B cell (primary cell): Measurements from ENCODE around the gene ZNF24. TPM values are rescaled to one million over a fixed set of nuclear protein-coding genes. Genes with fewer than 3 reads are reported as not detected.
A peak's percentile ranks its signal among the peaks of the same experiment; 100 is the strongest.

Experiments used
- ATAC-seq: fragments of 200-7000 bp; cut with Tn5 transposase; one replicate; pipeline ENCODE4 v1.10.0; 2021; ENCODE audit warnings: low read depth, mild to moderate bottlenecking, moderate number of reproducible peaks, moderate library complexity
- CTCF ChIA-PET: fragments of 350-600 bp; sonication (Branson Sonifier 250); formaldehyde crosslinking; loops from one replicate; lab custom pipeline; 2021; ENCODE audit warnings: antibody characterized with exemption, inconsistent platforms; lab: Charles Lee
- POLR2A ChIA-PET: fragments of 350-600 bp; sonication (Branson Sonifier 250); formaldehyde crosslinking; loops from one replicate; lab custom pipeline; 2021; ENCODE audit warnings: antibody characterized with exemption; lab: Charles Lee
- DNase-seq: peaks from one replicate; pipeline ENCODE4 v3.0.0; 2013
- H2AFZ ChIP-seq: 2 replicates; pipeline ENCODE4 v1.6.1; 2012; ENCODE audit warnings: mild to moderate bottlenecking, low read depth, low read length; ENCODE audit not compliant: insufficient read depth, poor library complexity, severe bottlenecking
- H3K27ac ChIP-seq, 2 donors: 1 replicate in 1 of 2; 2 replicates in 1 of 2; pipeline ENCODE4 v1.5.1; 2012 to 2013; ENCODE audit warnings: low read length in 2 of 2, mild to moderate bottlenecking in 2 of 2, moderate library complexity in 1 of 2
- H3K27me3 ChIP-seq, 4 experiments: fragments of 200-600 bp in 1 of 4; sonication (generic) in 1 of 4; replicated peaks in 1 of 4; 1 replicate in 2 of 4; 2 replicates in 2 of 4; pipeline versions ENCODE4 v1.6.1 to v1.7.0; 2013 to 2016; ENCODE audit warnings: low read length in 3 of 4, mild to moderate bottlenecking in 2 of 4, mixed read lengths in 1 of 4, moderate library complexity in 1 of 4; ENCODE audit not compliant: insufficient read depth in 4 of 4, control insufficient read depth in 3 of 4; ENCODE audit errors: control extremely low read depth in 1 of 4
- H3K36me3 ChIP-seq, 2 experiments: replicated peaks in 1 of 2; 1 replicate in 1 of 2; 2 replicates in 1 of 2; pipeline versions ENCODE4 v1.6.1 to v1.7.1; 2013; ENCODE audit warnings: low read length in 1 of 2; ENCODE audit not compliant: insufficient read depth in 2 of 2, control insufficient read depth in 1 of 2; ENCODE audit errors: control extremely low read depth in 1 of 2, extremely low read depth in 1 of 2
- H3K4me1 ChIP-seq, 2 donors: fragments of 200-600 bp in 1 of 2; sonication (generic) in 1 of 2; 1 replicate in 1 of 2; 2 replicates in 1 of 2; pipeline versions ENCODE4 v1.5.1 to v1.6.1; 2013 to 2017; ENCODE audit warnings: low read length in 2 of 2; ENCODE audit not compliant: control insufficient read depth in 2 of 2, insufficient read depth in 2 of 2
- H3K4me2 ChIP-seq: replicated peaks from 2 replicates; pipeline ENCODE3; 2012; ENCODE audit warnings: mild to moderate bottlenecking, low read depth, low read length; ENCODE audit not compliant: poor library complexity, severe bottlenecking
- H3K4me3 ChIP-seq, 5 experiments: fragments of 200-600 bp in 1 of 5; sonication (generic) in 1 of 5; 1 replicate in 3 of 5; 2 replicates in 2 of 5; pipeline versions ENCODE4 v1.5.1 to v1.7.0; 2011 to 2016; ENCODE audit warnings: low read length in 4 of 5, mild to moderate bottlenecking in 4 of 5, low read depth in 2 of 5, control low read depth in 1 of 5, moderate library complexity in 1 of 5; ENCODE audit not compliant: insufficient read depth in 1 of 5; ENCODE audit errors: control extremely low read depth in 1 of 5, extremely low read depth in 1 of 5
- H3K79me2 ChIP-seq: fragments of 200-600 bp; sonication (generic); one replicate; pipeline ENCODE4 v1.6.0; 2016; ENCODE audit warnings: low read length; ENCODE audit not compliant: control insufficient read depth, insufficient read depth
- H3K9ac ChIP-seq: fragments of 200-600 bp; sonication (generic); 2 replicates; pipeline ENCODE4 v1.6.1; 2017; ENCODE audit warnings: mild to moderate bottlenecking, low read length, moderate library complexity
- H3K9me3 ChIP-seq, 3 donors: one replicate each; pipeline versions ENCODE4 v1.6.1 to v1.7.1; 2013; ENCODE audit warnings: low read length in 2 of 3; ENCODE audit not compliant: control insufficient read depth in 2 of 3, insufficient read depth in 1 of 3; ENCODE audit errors: control extremely low read depth in 1 of 3
- H4K20me1 ChIP-seq: 2 replicates; pipeline ENCODE4 v1.6.0; 2012; ENCODE audit warnings: mild to moderate bottlenecking, low read length; ENCODE audit not compliant: insufficient read depth, control insufficient read depth, poor library complexity, severe bottlenecking
- H3K27ac Mint-ChIP-seq: one replicate; pipeline ENCODE4 v1.8.0; 2021; ENCODE audit warnings: mixed read lengths
- H3K27me3 Mint-ChIP-seq: one replicate; pipeline ENCODE4 v1.8.0; 2021; ENCODE audit warnings: mixed read lengths
- H3K4me1 Mint-ChIP-seq: one replicate; pipeline ENCODE4 v1.8.0; 2021; ENCODE audit warnings: mixed read lengths
- H3K4me3 Mint-ChIP-seq: one replicate; pipeline ENCODE4 v1.8.0; 2021; ENCODE audit warnings: mixed read lengths
- H3K9me3 Mint-ChIP-seq: one replicate; pipeline ENCODE4 v1.8.0; 2022; ENCODE audit warnings: mixed read lengths; ENCODE audit not compliant: insufficient read depth
- EZH2 ChIP-seq: IDR thresholded peaks from 2 replicates; pipeline ENCODE4 v1.6.1; 2012; ENCODE audit warnings: borderline replicate concordance, low read depth, mild to moderate bottlenecking, moderate library complexity, low read length; ENCODE audit not compliant: insufficient read depth, poor library complexity, severe bottlenecking
- WGBS: methylation state at CpG from one replicate; pipeline ENCODE4 v1.1.5; 2013; ENCODE audit warnings: missing lambda C conversion rate; ENCODE audit not compliant: insufficient coverage; 5-methylcytosine and 5-hydroxymethylcytosine counted together
- intact Hi-C: fragments of 100-400 bp; cut with micrococcal nuclease; formaldehyde crosslinking; loops from one replicate; pipeline ENCODE4 v1.10.0; 2022
- polyA minus RNA-seq: library from RNA; depleted of rRNA, polyadenylated mRNA; stranded (reverse); fragments of >200 nt; gene quantifications from 2 replicates; pipeline ENCODE4 v1.2.3, GENCODE V29; 2012
- polyA plus RNA-seq: library from polyadenylated mRNA; depleted of rRNA; stranded (reverse); fragments of >200 nt; gene quantifications from 2 replicates; pipeline ENCODE4 v1.2.3, GENCODE V29; 2012
- total RNA-seq, 2 donors: library from RNA; stranded (reverse); fragments of 120-200 nt in 1 of 2; gene quantifications; 1 replicate in 1 of 2; 2 replicates in 1 of 2; pipeline versions ENCODE4 v1.2.3 to v1.2.4, GENCODE V29; 2013 to 2022
- TF ChIP-seq, protein P1 (sequence below): fragments of 200-600 bp; IDR thresholded peaks from one replicate; pipeline ENCODE4 v1.8.0; 2022; ENCODE audit warnings: antibody characterized with exemption, mild to moderate bottlenecking

The ZNF24 gene
- total RNA-seq (80.1 and 83.7 TPM in 2 replicates), polyA plus RNA-seq (13.8 and 28.3 TPM in 2 replicates), polyA minus RNA-seq (18.9 and 27.2 TPM in 2 replicates)
- 68.2 TPM for total RNA-seq (2013)

DNA sequence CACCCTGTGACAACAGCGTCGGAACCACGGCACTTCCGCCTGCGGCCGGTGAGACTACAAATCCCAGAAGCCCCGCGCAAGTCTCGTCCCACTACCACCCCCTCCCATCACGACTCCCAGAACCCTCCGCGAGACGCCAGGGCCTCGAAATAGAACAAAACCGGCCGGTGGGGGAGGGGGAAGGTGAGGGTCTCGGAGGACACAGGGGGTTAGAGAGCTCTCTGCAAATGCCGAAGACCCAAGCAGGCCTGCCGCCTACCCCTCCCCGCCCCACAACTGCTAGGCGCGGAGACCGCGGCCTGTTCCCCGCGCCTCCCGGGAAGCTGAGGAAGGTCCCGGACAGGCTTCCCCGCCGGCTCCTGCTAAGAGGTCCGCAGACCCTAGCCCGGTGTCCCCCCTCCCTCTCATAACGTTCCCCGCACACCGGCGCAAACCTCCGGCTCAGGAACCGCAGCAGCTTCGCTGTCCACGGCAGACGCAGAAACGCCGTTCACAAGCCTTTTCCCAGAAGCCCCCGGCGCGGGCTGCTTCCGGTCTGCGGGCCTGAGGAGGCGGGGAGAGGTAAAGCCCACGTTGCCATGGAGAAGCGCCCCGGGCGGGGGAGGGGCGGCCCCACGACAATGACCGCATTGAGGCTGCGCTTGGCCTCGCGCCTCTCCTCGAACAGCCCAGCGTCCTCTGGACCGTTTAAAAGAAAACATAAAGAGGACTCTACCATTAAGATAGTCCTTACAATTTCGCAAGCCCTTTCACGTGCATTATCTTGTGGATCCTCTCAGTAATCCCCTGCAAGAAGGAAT is at the start of gene ZNF24:
TSS of gene ZNF24 (minus strand) at position 485 of the 800 bp plus-strand sequence. CDS start 3,770 bp downstream, outside the sequence.
- H3K4me1 Mint-ChIP-seq, result peaks cover 64% of the 10 kb centered on the region
- Histone ChIP-seq H4K20me1 (peaks cover 39% of the 10 kb centered on the region), H2AFZ (peak within 1 kb of the TSS; percentile 68), H3K4me2 (peak within 1 kb of the TSS; percentile 85), H3K27me3 (no peaks in the 10 kb centered on the region), H3K36me3 (peaks cover 11 to 18% of the 10 kb centered on the region in 2 experiments), H3K4me1 (peaks cover 24 to 35% of the 10 kb centered on the region in 2 donors), H3K4me3 (peak within 1 kb of the TSS; percentile 84 to 99 (median 97)), H3K27ac (peak within 1 kb of the TSS; percentile 99), H3K79me2 (peaks cover 73% of the 10 kb centered on the region), H3K9me3 (no peaks in the 10 kb centered on the region), H3K9ac (peak within 1 kb of the TSS; percentile 91)
- under 1% methylated on average over 51 of the region's 64 CpGs for WGBS
- no peak for TF ChIP-seq EZH2
- peak; percentile 84 for ATAC-seq
- CTCF ChIA-PET, result interaction anchor here (0.7 to 3.3 kb wide), 11 partner anchors 10 to 318 kb away, joined by 3 to 22 read pairs (median 5); partner anchors contain the start of genes MAPRE2, ZNF397 and ZSCAN30
- peak; percentile 96 for DNase-seq
- peak within 1 kb of the TSS; percentile 100 for H3K4me3 Mint-ChIP-seq
- POLR2A ChIA-PET, result interaction anchor here (0.5 to 3.0 kb wide), 8 partner anchors 30 to 819 kb away, joined by 3 to 12 read pairs (median 5); partner anchors contain the start of genes INO80C, MAPRE2, ZNF397 and ZSCAN30
- H3K27ac Mint-ChIP-seq, result peak within 1 kb of the TSS; percentile 99
- intact Hi-C loops, result loop anchor here (1.0 to 5.0 kb wide), 11 partner anchors 11 to 723 kb away; partner anchors contain the start of genes INO80C, MAPRE2, RMP24 and RPRD1A
- H3K9me3 Mint-ChIP-seq, result no peaks in the 10 kb centered on the region
- H3K27me3 Mint-ChIP-seq, result no peaks in the 10 kb centered on the region

- CTCF ChIA-PET, result interaction anchor here (1.2 kb wide), 1 partner anchor 12 kb away, joined by 3 read pairs; no protein-coding TSS in a partner anchor
- Mint-ChIP-seq H3K27me3 (peaks cover 22% of the 10 kb centered on the region), H3K4me3 (no peak overlapping the region), H3K27ac (no peak overlapping the region), H3K4me1 (no peaks in the 10 kb centered on the region), H3K9me3 (no peaks in the 10 kb centered on the region)
- H4K20me1 ChIP-seq, result no peaks in the 10 kb centered on the region
- H3K4me2 ChIP-seq, result no peak overlapping the region
- POLR2A ChIA-PET, result no interaction called here
- DNase-seq, result no peak
- H3K36me3 ChIP-seq, result no peaks in the 10 kb centered on the region
- peaks cover 0 to 3% (median 0%) of the 10 kb centered on the region in 4 experiments for H3K27me3 ChIP-seq
- H3K9ac ChIP-seq, result no peak overlapping the region
- H3K9me3 ChIP-seq, result no peaks in the 10 kb centered on the region
- intact Hi-C loops, result no loop called here
- ATAC-seq, result no peak
- H3K4me3 ChIP-seq, result no peak overlapping the region
- no peak overlapping the region for H3K27ac ChIP-seq
- no peaks in the 10 kb centered on the region for H3K79me2 ChIP-seq
- no peak overlapping the region for H2AFZ ChIP-seq
- TF ChIP-seq EZH2, result no peak
- TF ChIP-seq, protein P1, sequence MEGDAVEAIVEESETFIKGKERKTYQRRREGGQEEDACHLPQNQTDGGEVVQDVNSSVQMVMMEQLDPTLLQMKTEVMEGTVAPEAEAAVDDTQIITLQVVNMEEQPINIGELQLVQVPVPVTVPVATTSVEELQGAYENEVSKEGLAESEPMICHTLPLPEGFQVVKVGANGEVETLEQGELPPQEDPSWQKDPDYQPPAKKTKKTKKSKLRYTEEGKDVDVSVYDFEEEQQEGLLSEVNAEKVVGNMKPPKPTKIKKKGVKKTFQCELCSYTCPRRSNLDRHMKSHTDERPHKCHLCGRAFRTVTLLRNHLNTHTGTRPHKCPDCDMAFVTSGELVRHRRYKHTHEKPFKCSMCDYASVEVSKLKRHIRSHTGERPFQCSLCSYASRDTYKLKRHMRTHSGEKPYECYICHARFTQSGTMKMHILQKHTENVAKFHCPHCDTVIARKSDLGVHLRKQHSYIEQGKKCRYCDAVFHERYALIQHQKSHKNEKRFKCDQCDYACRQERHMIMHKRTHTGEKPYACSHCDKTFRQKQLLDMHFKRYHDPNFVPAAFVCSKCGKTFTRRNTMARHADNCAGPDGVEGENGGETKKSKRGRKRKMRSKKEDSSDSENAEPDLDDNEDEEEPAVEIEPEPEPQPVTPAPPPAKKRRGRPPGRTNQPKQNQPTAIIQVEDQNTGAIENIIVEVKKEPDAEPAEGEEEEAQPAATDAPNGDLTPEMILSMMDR, result no peak
- no peaks in the 10 kb centered on the region for H3K4me1 ChIP-seq
These were observed 49.5 kb upstream of the ZNF24 start for GRCh38 chr18:35393716-35394115.
